HG02885 (cell line): ENCODE data around the gene MRPL12.

Experiments
- ATAC-seq: cut with Tn5 transposase; IDR thresholded peaks from one replicate; pipeline ENCODE4 v1.9.1; 2021; ENCODE audit warnings: mild to moderate bottlenecking; ENCODE audit not compliant: unreplicated experiment, poor library complexity

MRPL12 gene

DNA sequence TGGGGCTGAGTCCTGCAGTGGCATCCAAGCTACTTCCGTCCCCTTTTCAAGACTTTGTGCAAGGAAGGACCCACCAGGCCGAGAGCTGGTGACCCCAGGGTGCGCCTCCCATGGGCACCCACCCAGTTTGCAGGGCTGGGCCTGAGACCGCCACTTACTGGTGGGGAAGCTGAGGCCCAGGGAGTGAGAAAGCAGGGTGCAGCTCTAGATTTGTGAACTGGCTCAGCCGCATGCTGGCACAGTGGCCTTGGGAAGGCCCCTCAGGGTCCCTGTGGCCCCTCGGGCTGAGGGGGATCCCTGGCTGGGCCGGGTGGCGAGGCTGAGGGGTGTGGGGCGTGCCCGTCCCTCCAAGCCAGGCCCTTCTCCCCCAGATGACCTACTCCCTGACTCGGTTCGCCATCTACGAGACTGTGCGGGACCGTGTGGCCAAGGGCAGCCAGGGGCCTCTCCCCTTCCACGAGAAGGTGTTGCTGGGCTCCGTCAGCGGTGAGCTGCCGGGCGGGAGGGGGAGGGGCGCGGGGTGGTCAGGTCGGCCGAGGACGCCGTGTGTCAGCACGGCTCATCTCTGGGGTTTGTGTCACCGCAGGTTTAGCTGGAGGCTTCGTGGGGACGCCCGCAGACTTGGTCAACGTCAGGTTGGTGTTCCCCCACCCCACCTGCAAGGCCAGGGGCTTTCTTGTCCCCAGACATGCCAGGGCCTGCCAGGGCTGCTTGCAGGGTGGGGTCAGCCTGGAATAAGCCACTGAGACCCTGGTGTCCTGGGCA lies 12.1 kb downstream of the MRPL12 start:
- no peak for ATAC-seq

DNA sequence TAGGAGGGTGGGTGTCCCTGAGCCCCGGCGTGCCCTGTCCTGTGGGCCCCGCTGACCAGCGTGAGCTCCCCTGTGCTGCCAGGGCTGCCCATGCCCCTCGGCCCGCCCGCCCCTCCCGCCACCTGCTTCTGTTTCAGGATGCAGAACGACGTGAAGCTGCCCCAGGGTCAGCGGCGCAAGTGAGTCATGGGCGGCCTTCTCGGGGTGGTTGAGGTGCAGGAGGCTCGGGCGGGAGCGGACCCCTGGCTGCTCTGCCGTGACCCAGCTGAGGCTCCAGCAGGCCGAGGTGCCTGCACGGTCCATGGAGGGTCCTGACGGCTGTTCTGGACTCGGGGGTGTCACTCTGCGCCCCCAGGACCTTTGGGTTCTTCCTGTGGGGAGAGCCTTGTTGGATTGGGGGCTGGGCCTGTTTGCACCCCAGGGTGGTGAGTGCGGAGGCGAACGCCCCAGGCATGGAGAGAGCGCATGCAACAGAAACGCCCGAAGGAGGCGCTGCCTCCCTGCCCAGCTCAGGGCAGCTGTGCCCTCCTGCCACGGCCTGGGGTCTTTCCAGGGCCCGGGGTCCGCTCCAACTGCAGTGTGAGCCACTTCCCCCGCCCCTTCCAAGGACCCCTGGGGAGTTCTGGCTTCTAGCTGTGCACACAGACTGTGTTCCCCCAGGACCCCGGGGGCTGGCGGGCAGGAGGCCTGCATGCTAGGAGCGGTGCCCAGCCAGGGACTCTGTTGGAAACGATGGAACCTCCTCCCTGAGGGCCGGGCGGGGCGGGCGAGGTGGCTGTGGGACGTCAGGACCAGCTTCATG lies 12.9 kb downstream of the MRPL12 start:
- no peak for ATAC-seq

DNA sequence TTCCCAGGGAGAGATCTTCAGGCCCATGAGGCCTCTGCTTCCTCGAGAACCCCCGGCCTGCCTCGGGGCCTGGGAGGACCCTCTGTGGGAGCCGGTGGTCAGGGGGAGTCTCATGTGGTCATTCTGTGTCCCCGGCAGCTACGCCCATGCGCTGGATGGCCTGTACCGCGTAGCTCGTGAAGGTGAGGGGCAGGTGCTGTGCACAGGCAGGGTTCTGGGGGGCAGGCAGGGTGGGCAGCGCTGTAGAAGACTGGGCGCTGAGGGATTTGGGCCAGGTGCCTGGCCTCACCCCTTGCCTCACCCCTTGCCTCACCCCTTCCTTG lies 13.5 kb downstream of the MRPL12 start:
- ATAC-seq: no peak

DNA sequence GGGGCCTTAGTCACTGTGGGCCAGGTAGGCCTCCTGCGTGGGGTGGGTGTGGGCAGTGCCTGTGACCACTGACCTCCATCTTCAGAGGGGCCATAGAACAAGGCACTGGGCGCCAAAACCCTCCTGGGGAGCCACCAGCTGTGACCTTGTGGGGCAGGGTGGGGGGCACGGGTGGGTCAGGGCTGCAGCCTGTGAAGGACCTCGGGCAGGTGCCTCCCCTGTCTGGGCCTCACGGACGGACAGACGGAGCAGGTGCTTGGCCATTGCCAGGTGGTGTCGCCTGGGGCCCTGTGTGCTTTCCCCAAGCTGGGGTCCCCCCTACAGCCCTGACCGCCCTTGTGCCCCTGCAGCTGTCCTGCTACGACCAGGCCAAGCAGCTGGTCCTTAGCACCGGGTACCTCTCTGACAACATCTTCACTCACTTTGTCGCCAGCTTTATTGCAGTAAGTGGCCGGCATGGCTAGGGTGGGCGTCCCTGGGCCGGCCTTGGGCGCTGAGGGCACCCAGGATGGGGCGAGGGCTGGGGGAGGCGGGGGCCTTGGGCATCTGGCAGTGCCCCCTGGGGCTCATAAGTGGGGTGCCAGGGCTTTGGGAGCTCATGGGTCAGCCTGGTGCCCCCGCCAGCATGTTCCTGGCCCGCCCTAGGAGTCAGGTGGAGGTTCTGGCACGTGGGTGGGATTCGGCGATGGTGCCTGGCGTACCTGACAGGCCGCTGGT lies 14.0 kb downstream of the MRPL12 start:
- no peak for ATAC-seq

DNA sequence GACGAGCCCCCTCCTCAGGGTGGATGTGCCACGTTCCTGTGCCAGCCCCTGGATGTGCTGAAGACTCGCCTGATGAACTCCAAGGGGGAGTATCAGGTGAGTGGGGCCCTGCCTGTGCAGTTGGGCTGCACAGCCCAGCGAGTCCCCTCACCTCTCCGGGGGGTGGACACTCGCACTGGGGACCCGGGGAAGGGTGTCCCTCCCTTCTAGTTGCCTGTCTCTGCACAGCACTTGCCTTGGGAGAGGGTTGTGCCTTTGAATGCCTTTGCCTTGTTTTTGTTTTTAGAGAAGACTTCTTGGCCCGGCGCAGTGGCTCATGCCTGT lies 14.6 kb downstream of the MRPL12 start:
- no peak for ATAC-seq

DNA sequence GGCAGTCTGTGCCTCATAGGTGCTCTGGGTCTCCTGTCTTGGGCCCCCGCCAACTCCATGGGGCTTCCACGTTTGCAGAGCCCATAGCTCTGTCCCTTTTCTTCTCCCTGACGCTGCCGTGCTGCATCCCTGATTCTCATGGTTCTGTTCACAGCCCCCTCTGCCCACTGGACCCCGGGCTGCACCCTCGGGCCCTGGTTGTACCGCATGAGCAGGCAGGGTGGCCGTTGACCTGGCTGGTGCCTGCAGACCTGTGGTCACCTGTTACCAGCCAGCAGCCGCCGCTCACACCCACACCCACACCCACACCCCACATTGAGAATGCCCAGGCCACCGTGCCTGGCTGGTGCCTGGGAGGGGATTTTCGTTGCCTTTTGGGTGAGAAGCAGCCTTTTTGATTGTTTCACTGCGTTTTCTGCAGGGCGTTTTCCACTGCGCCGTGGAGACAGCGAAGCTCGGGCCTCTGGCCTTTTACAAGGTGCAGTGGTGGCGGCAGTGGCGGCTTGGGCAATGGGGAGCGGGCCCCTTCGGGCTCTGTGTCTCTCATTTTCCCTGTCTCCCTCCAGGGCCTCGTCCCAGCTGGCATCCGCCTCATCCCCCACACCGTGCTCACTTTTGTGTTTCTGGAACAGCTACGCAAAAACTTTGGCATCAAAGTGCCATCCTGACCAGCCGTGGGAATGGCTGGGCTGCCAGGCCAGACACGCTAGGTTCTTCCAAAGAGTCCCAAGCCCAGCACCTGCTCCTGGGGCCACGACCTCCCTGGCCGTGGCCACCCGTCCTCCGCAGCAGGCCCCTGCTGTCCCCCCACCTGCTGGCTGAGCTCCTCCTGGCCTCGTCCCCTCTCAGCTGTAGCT lies 16.5 kb downstream of the MRPL12 start:
- no peak for ATAC-seq

DNA sequence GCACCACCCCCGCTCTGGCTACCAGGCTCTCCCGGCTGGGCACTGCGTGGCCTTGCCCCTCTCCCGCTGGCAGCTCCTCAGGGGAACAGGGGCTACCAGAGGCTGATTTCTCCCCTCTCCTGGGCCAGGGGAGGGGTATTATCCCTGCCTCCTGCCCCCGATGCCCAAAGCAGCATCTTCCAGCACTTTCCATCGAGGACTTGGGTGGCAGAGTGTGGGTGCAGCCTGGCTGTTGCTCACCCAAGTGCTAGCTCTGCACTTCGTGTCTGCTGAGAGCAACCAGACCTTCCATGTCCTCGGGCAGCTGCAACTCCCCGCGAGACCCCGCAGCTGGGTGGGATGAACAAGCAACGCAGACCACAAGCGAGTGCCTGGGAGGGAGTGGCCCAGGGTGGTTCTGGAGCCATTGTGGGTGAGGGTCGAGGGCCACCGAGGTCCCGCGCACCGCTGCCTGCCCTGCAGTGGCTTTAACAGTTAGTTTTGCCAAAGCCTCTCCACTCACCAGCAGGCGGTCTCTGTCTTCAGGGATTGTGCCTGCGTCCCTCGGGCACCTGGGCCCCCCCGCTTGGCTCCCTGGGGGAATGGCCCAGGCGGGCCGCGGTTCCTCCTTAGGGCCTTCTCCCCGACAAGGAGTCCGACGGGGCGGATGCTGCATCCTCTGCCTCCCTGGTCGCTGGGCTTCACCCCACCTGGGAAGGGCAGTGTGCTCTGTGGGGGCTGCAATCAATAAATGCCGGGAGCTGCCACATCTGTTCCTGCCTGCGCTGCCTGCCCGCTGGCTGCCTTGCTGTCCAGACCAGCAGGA lies 17.3 kb downstream of the MRPL12 start:
- no peak for ATAC-seq

DNA sequence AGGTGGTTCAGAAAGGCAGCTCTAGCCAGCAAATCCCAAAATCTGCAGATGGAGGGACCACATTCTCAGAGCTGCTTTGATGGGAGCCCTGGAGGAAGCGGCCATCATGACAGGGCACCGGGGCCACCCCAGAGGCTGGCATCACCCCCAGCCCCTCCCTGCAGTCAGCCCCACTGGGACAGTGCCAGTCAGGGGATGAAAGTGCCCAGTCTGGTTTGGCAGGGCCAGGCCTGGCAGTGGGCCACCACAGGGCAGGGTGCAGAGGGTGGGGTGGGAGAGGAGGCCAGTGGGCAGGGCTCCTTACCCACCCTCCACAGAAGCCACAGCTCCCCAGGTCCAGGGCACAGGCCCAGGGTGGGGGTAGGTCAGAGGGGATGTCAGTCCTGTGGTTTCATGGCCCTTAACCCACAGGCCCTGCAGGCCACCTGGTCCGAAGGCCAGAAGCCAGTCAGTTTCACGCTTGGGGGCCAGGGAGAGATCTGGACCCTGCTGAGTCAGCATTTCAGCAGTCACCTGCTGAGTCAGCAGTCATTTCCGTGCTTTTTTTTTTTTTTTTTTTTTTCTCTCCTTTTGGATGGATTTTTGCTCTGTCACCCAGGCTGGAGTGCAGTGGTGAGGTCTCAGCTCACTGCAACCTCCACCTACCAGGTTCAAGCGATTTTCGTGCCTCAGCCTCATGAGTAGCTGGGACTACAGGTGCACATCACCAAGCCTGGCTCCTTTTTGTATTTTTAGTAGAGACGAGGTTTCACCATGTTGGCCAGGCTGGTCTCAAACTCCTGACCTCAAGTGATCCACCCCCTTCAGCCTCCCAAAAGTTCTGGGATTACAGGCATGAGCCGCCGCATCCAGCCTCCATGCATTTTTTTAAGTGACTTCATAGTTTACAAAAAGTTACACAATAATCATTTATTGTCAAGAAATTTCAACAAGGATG lies 19.3 kb downstream of the MRPL12 start:
- ATAC-seq: no peak

DNA sequence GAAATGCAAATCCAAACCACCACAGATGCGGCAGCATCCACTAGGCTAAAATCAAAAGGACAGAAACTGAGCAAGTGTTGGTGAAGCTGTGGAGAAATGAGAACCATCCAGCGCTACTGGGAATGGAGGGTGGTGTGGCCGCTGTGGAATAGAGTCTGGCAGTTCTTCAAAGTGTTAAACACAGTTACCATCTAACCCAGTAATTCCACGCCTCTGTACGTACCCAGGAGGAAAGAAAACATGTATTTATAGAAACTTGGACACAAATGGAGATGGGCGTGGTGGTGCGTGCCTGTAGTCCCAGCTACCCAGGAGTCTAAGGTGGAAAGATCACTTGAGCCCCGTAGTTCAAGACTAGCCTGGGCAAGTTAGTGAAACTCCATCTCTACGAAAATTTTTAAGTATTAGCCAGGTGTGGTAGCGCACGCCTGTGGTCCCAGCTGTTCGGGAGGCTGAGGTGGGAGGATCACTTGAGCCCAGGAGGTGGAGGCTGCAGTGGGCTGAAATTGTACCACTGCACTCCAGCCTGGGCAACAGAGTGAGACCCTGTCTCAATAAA lies 20.6 kb downstream of the MRPL12 start:
- no peak for ATAC-seq

DNA sequence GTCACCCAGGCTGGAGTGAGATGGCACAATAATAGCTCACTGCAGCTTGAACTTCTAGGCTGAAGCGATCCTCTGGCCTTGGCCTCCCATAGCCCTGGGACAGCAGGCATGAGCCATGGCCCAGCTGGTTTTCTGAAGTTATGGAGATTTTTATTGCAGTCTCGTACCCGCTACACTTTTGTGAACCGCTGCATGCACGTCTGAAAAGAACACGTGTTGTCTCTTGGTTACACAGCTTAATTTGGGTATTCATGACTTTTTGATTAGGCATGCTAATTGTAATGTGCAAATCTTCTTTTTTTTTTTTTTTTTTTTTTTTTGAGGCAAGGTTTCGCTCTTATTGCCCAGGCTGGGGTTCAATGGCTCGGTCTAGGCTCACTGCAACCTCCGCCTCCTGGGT lies 22.3 kb downstream of the MRPL12 start:
- no peak for ATAC-seq

DNA sequence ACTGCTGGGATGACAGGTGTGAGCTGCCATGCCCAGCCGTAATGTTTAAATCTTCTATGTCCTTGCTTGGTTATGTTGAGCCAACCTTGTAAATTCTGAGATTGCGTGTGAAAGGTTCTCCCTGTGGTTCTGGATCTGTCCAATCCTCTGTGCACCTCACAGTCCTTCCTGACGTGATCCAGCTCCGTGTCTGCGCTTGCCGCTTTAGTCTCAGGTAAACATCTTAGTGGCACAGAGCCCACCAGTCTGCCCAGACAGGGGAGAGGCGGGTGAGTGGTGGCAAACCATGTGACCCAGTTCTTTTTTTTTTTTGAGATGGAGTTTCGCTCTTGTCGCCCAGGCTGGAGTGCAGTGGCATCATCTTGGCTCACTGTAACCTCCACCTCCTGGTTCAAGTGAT lies 22.8 kb downstream of the MRPL12 start:
- no peak for ATAC-seq

DNA sequence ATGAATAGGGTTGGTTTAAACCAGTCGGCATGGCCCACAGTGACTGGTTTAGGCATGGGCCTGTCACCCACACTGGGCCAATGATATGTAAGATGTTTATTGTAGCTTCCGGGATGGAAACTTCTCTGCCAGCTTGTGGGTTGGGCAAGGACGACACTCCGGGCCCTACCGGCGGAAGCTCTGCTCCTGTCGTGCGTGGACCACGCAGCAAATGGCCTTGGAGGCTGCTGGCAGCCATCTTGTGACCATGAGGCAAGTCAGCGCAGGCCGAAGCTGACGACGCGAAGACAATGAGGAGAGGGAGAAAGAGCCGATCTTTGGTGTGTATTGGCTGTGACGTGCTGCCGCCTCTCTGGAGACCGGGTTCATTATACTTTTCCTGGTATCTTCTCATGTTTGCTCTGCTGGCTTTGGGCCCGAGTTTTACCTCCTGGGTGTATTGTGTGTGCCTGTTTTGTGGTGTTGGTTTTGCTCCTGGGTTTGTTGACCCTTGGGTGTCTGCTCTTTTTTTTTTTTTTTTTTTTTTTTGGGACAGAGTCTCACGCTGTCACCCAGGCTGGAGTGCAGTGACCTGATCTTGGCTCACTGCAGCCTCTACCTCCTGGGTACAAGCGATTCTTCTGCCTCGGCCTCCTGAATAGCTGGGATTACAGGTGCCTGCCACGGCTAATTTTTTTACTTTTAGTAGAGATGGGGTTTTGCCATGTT lies 24.3 kb downstream of the MRPL12 start:
- ATAC-seq: no peak

DNA sequence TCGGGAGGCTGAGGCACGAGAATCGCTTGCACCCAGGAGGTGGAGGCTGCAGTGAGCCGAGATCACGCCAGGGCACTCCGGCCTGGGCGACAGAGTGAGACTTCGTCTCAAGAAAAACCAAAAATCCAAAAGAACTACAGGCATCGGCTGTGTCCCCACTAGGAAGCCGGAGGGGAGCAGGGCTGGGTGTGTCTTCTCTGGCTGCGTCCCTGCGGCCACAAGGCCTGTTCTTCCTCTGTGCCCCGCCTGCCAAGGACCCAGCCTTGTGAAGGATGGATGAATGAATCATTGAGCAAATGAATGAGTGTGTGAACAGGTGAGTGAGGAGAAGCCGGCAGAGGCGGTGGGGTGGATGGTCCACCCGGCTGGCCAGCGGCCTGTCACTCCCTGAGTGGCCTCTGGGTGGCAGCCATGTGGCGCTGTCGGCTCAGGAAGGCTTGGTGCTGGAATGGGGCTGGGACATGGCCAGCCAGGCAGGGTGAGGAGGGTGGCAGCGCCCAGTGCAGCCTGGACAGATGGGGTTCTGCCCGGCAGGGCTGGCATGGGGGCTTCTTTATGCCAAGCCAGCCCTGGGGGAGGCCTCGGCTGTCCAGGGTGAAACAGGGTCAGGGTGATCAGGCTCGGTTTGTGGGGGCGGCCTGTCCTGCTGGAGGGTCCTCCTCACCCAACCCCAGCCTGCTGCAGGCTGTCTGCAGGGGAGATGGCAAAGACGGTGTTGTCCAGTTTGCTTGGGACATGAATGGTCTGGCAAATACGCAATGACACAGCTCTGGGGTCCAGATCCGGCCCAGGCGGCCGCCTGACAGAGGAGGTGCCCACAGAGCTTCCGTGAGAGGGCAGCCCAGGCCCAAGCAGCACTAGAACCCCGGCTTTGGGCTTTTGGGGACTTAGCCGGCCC lies 30.6 kb downstream of the MRPL12 start:
- ATAC-seq: peak; percentile 61

DNA sequence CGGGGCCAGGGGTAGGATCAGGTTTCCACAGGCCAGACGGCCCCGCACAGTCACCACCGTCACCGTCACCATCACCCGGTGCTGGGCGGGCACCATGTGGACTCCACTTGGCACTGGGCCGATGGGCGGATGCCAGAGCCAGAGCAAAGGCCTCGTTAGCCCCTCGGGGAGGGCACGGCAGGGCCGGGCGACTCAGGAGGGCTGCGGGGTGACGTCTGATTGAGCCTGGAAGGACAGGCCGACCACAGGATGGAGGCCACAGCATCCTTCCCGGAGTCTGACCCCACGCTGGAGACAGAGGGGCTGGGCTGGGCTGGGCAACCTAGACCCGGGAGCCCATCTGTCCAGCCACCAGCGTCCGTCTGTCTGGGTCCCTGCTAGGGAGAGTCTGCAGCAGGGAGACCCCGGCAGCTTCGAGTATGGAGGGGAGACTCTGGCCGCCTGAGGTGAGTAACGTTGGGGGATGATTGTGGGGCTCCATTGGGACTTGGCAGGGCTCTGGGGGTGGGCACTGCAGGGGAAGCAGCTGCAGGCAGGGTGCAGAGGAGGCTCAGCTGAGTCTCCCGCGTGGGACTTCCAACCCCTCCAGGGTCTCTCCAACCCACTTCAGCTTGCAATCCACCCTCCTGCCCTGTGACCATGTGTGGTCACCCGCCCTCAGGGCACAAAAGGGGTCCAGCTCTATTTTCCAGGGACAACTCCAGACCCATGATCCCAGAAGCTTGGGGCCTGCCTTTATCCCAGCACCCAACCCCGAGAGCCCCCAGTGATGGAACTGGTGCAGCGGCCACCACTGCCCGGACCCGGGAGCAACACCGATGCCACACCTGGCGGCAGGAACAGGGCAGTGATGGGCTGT lies 31.5 kb downstream of the MRPL12 start:
- no peak for ATAC-seq

DNA sequence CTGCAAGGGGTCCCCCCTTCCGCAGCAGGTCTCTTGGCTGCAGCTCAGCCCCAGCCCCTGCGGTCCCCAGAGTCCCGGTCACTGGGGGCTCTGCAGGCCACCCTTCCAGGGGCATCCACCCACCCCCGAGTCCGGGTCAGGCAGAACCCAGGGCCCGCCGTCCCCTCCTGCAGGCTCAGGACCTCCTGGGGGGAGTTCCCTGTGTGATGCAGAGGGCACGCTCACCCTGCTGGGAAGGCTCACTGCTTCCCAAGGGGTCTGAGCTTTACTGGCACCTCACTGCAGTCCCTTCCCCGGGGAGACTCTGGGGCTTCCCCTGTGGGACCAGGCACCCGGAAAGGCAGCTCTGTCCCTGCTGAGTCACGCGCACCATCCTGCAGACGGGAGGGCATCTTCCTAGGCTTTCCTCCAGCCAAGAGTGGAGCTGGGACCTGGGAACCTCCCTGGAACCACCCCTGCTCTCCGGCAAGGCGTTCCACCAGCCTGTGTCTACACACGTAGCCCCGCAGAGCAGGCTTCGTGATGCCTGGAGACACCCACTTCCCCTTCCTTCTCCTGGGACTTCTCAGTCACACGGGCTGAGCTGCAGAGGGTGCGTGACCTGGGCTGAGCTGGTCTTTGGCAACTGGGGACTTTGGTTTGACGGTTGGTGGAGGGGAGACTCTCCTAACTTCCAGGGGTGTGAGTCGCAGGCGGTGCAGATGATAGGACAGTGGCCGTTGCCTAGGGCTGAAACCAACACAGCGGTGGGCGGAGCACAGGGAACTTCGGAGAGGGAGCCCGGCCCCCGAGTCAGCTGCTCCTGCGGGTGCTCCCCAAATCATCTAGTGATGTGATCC lies 32.3 kb downstream of the MRPL12 start:
- ATAC-seq: no peak
